HepG2 (cell line): ENCODE data around the gene STK10. TPM values are rescaled to one million over a fixed set of nuclear protein-coding genes. Genes with fewer than 3 reads are reported as not detected.

ENCODE experiments used
- ADNP ChIP-seq: sonication (generic); formaldehyde crosslinking; IDR thresholded peaks from 2 replicates; pipeline ENCODE4 v1.4.0; 2020; ENCODE audit warnings: missing genetic modification reagents
- BRCA1 ChIP-seq: sonication (generic); formaldehyde crosslinking; IDR thresholded peaks from 2 replicates; pipeline ENCODE4 v1.4.0; 2020; ENCODE audit warnings: missing genetic modification reagents
- CREB1 ChIP-seq, 2 experiments: fragments of 450-650 bp in 1 of 2; IDR thresholded peaks; 2 replicates each; pipeline ENCODE4 v1.6.1; 2016 to 2017; ENCODE audit warnings: control low read depth in 1 of 2, mild to moderate bottlenecking in 1 of 2, missing compliant biosample characterization in 1 of 2, missing genetic modification characterization in 1 of 2
- FOXO1 ChIP-seq: sonication (generic); formaldehyde crosslinking; IDR thresholded peaks from 2 replicates; pipeline ENCODE4 v1.4.0; 2020; ENCODE audit warnings: missing genetic modification reagents
- KLF9 ChIP-seq: IDR thresholded peaks from 2 replicates; pipeline ENCODE4 v1.6.1; 2016; ENCODE audit warnings: low read depth
- MAFG ChIP-seq: sonication (generic); formaldehyde crosslinking; IDR thresholded peaks from 2 replicates; pipeline ENCODE4 v1.5.1; 2020; ENCODE audit warnings: mild to moderate bottlenecking, missing genetic modification reagents
- NR2F6 ChIP-seq, 2 experiments: IDR thresholded peaks; 2 replicates each; pipeline ENCODE4 v1.6.1; 2016; ENCODE audit warnings: antibody characterized with exemption in 1 of 2, mild to moderate bottlenecking in 1 of 2
- RFXANK ChIP-seq: IDR thresholded peaks from 2 replicates; pipeline ENCODE4 v1.6.1; 2016
- SNAI1 ChIP-seq: sonication (generic); formaldehyde crosslinking; IDR thresholded peaks from 2 replicates; pipeline ENCODE4 v1.5.0; 2020; ENCODE audit warnings: mild to moderate bottlenecking, missing genetic modification reagents, borderline replicate concordance
- SOX6 ChIP-seq, 2 experiments: fragments of 450-650 bp in 1 of 2; sonication (generic) in 1 of 2; formaldehyde crosslinking in 1 of 2; IDR thresholded peaks; 2 replicates each; pipeline versions ENCODE4 v1.4.0 to v1.6.1; 2017 to 2020; ENCODE audit warnings: antibody characterized with exemption in 1 of 2, mild to moderate bottlenecking in 1 of 2, missing genetic modification reagents in 1 of 2
- TBX2 ChIP-seq: sonication (generic); formaldehyde crosslinking; IDR thresholded peaks from 2 replicates; pipeline ENCODE4 v1.5.0; 2020; ENCODE audit warnings: missing genetic modification reagents, mild to moderate bottlenecking, borderline replicate concordance
- TSC22D2 ChIP-seq: sonication (generic); formaldehyde crosslinking; IDR thresholded peaks from 2 replicates; pipeline ENCODE4 v1.5.1; 2020; ENCODE audit warnings: missing genetic modification reagents, mild to moderate bottlenecking, borderline replicate concordance
- YEATS4 ChIP-seq: sonication (generic); formaldehyde crosslinking; IDR thresholded peaks from 2 replicates; pipeline ENCODE4 v1.4.0; 2020; ENCODE audit warnings: missing genetic modification reagents, borderline replicate concordance
- ZBTB2 ChIP-seq: sonication (generic); formaldehyde crosslinking; IDR thresholded peaks from 2 replicates; pipeline ENCODE4 v1.8.0; 2022; ENCODE audit warnings: low read depth, missing genetic modification reagents
- ZNF101 ChIP-seq: sonication (generic); formaldehyde crosslinking; IDR thresholded peaks from 2 replicates; pipeline ENCODE4 v1.4.0; 2020; ENCODE audit warnings: mild to moderate bottlenecking, low read depth, missing genetic modification reagents, borderline replicate concordance
- ZNF260 ChIP-seq: sonication (generic); formaldehyde crosslinking; IDR thresholded peaks from 2 replicates; pipeline ENCODE4 v1.4.0; 2020; ENCODE audit warnings: missing genetic modification reagents, low read depth, mild to moderate bottlenecking, borderline replicate concordance
- ZNF274 ChIP-seq: sonication (generic); formaldehyde crosslinking; IDR thresholded peaks from 2 replicates; pipeline ENCODE4 v1.5.1; 2020; ENCODE audit warnings: mild to moderate bottlenecking, missing genetic modification reagents
- ZNF282 ChIP-seq: fragments of 450-650 bp; IDR thresholded peaks from 2 replicates; pipeline ENCODE4 v1.6.1; 2018; ENCODE audit not compliant: partially characterized antibody
- ZNF543 ChIP-seq: sonication (generic); formaldehyde crosslinking; IDR thresholded peaks from 2 replicates; pipeline ENCODE4 v1.4.0; 2020; ENCODE audit warnings: mild to moderate bottlenecking, missing genetic modification reagents
- ZNF619 ChIP-seq: sonication (generic); formaldehyde crosslinking; IDR thresholded peaks from 2 replicates; pipeline ENCODE4 v1.4.0; 2020; ENCODE audit warnings: mild to moderate bottlenecking, missing genetic modification reagents
- ZNF687 ChIP-seq: sonication (generic); formaldehyde crosslinking; IDR thresholded peaks from 2 replicates; pipeline ENCODE4 v1.5.1; 2020; ENCODE audit warnings: mild to moderate bottlenecking, missing genetic modification reagents, moderate library complexity
- ZNF746 ChIP-seq: sonication (generic); formaldehyde crosslinking; IDR thresholded peaks from 2 replicates; pipeline ENCODE4 v1.8.0; 2022; ENCODE audit warnings: mild to moderate bottlenecking, missing genetic modification reagents
- ZNF891 ChIP-seq: sonication (generic); formaldehyde crosslinking; IDR thresholded peaks from 2 replicates; pipeline ENCODE4 v1.5.0; 2020; ENCODE audit warnings: mild to moderate bottlenecking, missing genetic modification reagents
- polyA plus RNA-seq, 8 experiments: library from polyadenylated mRNA; depleted of rRNA in 3 of 8; stranded (reverse) in 7 of 8; unstranded in 1 of 8; fragments of >200 nt; fragmentation: Illumina TruSeq in 4 of 8; extraction: Trizol in 4 of 8; gene quantifications; 2 replicates each; pipeline versions ENCODE4 v1.2.1 to v1.2.3, GENCODE V29; 2011 to 2016; ENCODE audit warnings: low read depth in 4 of 8, missing spikeins in 1 of 8, mixed read lengths in 1 of 8; ENCODE audit not compliant: insufficient read depth in 1 of 8
- total RNA-seq, 5 experiments: library from RNA; depleted of rRNA; stranded (reverse); fragments of >200 nt; fragmentation: Illumina TruSeq; extraction: Trizol; gene quantifications; 2 replicates each; pipeline ENCODE4 v1.2.3, GENCODE V29; 2016; ENCODE audit warnings: low read depth in 1 of 5

Gene STK10
- total and polyA plus RNA-seq, 2 of the 13 experiments (the other 11 are each of a cell fraction or from before 2014, with no cell fraction given) = 7.0 to 7.2 TPM

GRCh38 chr5:172104021-172104420 is 84.0 kb downstream of the STK10 start (continued):
- TF ChIP-seq ZNF891 (CRISPR knock-in tag) (no peak), ZNF260 (CRISPR knock-in tag) (no peak), NR2F6 (IDR thresholded peaks at IDR 0.05) (no peak), NR2F6 (CRISPR knock-in tag; IDR thresholded peaks at IDR 0.05) (peak; percentile 43; the same call in 1 of the 2 replicates), ZNF687 (peak; percentile 51), ZBTB2 (CRISPR knock-in tag) (no peak), ZNF619 (CRISPR knock-in tag) (no peak), ZNF282 (no peak), KLF9 (CRISPR knock-in tag) (no peak), ZNF543 (CRISPR knock-in tag) (0 out of 2 replicates have a peak, but pooled peaks have one; percentile 29), MAFG (no peak), CREB1 (IDR thresholded peaks at IDR 0.05) (no peak), CREB1 (CRISPR knock-in tag; IDR thresholded peaks at IDR 0.05) (no peak), SNAI1 (CRISPR knock-in tag) (no peak), YEATS4 (CRISPR knock-in tag) (no peak), TBX2 (CRISPR knock-in tag) (no peak), FOXO1 (CRISPR knock-in tag) (0 out of 2 replicates have a peak, but pooled peaks have one; percentile 6), TSC22D2 (CRISPR knock-in tag) (no peak), BRCA1 (CRISPR knock-in tag) (no peak), ZNF101 (CRISPR knock-in tag) (no peak), ZNF746 (CRISPR knock-in tag) (no peak), RFXANK (no peak), ADNP (CRISPR knock-in tag) (no peak), SOX6 (IDR thresholded peaks at IDR 0.05) (no peak), SOX6 (CRISPR knock-in tag; IDR thresholded peaks at IDR 0.05) (peak; percentile 35; the same call in 1 of the 2 replicates), ZNF274 (CRISPR knock-in tag) (no peak)
